Stimulated activated CD8-positive, alpha-beta memory T cell treated with anti-CD3 and anti-CD28 coated beads, Interleukin-12 subunit alpha, Interleukin-12 subunit beta, amount 100 ng/mL, for 1 hour (primary cell): ENCODE results near the gene PLD2.

Source experiments
- DNase-seq: peaks from one replicate; pipeline ENCODE4 v3.0.0-alpha.2; 2020; ENCODE audit warnings: low read depth

Gene PLD2, protein sequence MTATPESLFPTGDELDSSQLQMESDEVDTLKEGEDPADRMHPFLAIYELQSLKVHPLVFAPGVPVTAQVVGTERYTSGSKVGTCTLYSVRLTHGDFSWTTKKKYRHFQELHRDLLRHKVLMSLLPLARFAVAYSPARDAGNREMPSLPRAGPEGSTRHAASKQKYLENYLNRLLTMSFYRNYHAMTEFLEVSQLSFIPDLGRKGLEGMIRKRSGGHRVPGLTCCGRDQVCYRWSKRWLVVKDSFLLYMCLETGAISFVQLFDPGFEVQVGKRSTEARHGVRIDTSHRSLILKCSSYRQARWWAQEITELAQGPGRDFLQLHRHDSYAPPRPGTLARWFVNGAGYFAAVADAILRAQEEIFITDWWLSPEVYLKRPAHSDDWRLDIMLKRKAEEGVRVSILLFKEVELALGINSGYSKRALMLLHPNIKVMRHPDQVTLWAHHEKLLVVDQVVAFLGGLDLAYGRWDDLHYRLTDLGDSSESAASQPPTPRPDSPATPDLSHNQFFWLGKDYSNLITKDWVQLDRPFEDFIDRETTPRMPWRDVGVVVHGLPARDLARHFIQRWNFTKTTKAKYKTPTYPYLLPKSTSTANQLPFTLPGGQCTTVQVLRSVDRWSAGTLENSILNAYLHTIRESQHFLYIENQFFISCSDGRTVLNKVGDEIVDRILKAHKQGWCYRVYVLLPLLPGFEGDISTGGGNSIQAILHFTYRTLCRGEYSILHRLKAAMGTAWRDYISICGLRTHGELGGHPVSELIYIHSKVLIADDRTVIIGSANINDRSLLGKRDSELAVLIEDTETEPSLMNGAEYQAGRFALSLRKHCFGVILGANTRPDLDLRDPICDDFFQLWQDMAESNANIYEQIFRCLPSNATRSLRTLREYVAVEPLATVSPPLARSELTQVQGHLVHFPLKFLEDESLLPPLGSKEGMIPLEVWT

GRCh38 chr17:4806777-4807604, at the start of gene PLD2:
PLD2 (plus strand) TSS chr17:4807152; CDS start chr17:4807773, 621 bp downstream.
- peak; percentile 71 for DNase-seq

GRCh38 chr17:4759776-4760236, 47.1 kb upstream of the PLD2 start:
- DNase-seq = no peak

DNA sequence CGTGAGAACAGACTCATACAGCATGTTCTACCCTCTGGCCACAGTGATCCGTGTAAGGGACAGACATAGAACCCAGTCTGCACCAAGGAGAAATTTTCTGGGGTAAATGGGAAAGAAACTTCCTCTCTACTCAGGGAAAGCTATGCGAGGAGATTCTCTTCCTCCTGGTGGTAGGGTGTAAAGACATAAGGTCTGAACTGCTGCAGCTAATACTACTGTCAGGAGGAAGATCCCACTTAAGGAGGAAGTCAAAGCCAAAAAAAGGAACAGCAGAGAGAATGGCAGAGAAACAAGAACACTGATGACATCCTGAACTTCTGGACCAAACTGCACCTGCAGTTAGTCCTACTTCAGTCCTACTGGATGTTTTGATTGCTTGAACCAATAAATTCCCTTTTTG, 42.4 kb upstream of the PLD2 start:
- no peak for DNase-seq

GRCh38 chr17:4766201-4766600, 40.8 kb upstream of the PLD2 start:
- DNase-seq = no peak

DNA sequence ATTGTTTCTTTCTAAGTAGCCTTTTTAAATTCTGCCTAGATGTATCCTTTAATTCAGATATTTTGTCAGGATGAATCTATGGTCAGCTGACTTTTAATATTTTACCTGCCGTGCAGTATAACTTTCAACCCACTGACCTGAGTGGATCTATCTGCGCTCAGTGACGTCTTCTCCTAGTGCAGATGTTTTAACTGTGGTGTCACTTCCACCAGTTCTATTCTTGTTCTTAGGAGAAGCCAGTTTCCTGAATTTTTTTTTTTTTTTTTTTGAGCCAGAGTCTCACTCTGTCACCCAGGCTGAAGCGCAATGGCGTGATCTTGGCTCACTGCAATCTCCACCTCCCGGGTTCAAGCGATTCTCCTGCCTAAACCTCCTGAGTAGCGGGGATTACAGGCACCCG, 40.2 kb upstream of the PLD2 start:
- DNase-seq = no peak

DNA sequence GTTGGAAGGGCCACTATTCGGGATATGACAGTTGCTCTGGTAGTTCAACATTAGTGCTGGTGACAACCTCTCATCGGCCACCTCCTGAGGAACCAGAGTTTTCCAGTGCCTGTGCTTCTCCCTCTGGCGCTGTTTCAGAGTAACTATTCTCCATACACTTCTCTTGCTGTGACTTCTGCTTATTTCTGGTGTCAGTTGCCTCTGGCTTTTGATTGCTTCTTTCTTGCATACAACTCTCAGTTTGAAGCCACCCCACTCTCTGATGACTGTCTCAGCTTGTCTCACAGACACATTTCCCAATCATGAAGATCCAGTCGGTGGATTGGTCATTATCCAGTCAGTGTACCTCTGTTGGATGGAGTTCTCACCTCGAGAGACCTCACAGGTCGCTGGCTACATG, 38.7 kb upstream of the PLD2 start:
- DNase-seq = no peak

DNA sequence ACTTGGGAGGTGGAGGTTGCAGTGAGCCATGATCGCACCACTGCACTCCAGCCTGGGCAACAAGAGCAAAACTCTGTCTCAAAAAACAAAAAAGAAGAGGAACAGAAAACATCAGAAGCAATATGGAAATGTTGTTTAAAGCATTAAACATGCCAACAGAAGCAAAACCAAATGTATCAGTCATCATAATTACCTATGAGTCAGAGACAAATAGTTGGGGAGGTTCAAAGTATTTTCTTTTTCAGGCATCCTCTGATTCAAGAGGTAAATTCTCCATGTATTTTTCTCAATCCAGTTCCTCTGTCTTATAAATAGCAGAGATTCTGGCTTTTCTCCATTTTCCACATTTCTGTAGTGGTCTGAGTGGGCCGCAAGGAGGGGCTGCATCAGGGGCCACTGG, 37.3 kb upstream of the PLD2 start:
- no peak for DNase-seq

GRCh38 chr17:4771519-4772234, 35.3 kb upstream of the PLD2 start, which contains the start of gene TM4SF5:
TM4SF5 (plus strand) TSS chr17:4771886; CDS start chr17:4771923, 37 bp downstream.
- DNase-seq = no peak

DNA sequence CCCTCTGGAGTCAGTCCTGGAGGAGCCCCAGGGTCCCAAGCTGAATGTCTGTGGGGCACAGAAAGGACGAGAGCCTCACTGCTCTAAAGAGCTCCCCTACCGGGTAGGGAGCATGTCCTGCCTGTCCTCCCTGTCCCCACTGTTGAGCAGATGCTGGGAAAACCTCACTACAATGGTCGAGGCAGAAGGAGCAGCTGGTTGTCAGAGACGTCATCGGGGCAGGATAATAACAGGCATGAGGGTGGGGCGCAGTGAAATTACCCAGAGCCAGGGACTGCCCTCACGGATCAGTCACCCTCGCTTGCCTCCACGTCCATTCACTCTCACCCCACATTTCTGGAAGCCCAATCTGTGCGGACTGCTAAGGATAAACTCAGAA, 34.7 kb upstream of the PLD2 start:
- no peak for DNase-seq

DNA sequence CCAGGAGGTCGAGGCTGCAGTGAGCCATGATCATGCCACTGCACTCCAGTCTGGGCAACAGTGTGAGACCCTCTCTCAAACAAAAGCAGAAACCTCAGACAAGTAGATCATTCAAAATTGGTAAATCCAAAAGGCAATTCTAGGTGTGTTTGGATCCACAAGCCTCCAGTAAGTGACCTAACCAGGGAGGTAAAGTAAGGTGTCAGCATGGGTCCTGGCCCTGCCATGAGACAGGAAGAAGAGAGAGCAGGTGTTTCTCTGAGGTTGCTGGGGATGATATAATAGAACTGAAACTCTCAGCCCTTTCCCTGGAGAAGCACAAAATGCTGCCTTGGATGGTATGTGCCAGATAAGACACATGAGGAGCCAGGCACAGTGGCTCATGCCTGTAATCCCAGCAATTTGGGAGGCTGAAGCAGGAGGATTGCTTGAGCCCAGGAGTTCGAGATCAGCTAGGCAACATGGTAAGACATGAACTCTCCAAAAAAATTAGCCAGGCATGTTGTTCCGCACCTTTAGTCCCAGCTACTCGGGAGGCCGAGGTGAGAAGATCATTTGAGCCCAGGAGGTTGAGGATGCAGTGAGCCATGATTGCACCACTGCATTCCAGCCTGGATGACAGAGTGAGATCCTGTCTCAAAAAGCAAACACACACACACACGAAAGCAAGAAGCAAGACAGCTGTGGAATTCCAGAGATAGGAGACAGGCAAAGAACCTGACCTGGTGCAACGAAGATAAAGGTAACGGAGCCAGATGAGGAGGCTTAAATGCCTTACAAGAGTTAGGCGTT, 28.8 kb upstream of the PLD2 start:
- no peak for DNase-seq

GRCh38 chr17:4780325-4780955, 26.5 kb upstream of the PLD2 start:
- no peak for DNase-seq

- DNase-seq = no peak
Measured at GRCh38 chr17:4782652-4783051, 24.3 kb upstream of the PLD2 start.

GRCh38 chr17:4785311-4786105, 21.4 kb upstream of the PLD2 start:
- DNase-seq = no peak

DNA sequence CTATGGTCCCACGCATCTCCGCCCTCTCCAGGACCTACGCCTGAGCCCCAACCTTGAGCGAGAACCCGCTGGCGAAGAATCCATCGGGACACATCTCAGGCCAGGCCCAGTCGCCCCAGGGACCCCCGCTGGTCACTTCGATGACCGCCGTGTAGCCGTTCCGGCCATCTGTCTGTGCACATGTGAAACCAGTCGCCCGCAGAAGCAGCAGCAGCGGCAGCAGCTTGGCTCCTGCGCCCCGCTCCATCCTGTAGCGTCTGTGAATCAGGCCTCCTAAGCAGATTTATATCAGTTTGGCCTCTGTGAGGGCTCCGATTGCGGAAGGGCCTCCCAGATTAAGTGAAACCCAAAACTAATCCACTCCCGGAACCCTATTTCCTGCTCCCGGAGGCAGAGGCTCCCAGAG, 20.8 kb upstream of the PLD2 start, which contains the start of gene VMO1:
VMO1 (minus strand) TSS at position 259 of the 406 bp plus-strand sequence; CDS start at position 247, 12 bp downstream.
- no peak for DNase-seq

DNA sequence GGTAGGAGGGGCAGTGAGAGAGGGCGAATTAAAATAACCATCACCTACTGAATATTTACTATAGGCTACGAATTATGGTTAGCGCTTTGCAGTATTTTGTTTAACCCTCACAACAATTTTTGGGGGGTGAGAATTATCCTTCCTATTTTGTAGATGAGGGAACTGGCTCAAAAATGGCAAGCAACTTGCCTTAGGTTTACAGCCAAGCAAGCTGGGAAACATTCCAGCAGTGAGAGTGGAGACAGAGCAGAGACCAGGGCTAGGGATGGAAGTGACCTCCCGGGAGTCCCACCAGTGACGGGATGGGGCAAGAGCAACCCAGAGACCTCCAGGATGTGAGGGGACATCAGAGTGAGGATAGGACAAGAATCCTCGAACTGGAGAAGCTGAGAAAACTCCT, 20.4 kb upstream of the PLD2 start:
- no peak for DNase-seq

GRCh38 chr17:4788159-4788806, 18.7 kb upstream of the PLD2 start:
- DNase-seq = no peak

GRCh38 chr17:4788807-4789700, 17.9 kb upstream of the PLD2 start, which contains the start of gene GLTPD2:
GLTPD2 (plus strand) TSS chr17:4788964; CDS start chr17:4789012, 48 bp downstream.
- no peak for DNase-seq

DNA sequence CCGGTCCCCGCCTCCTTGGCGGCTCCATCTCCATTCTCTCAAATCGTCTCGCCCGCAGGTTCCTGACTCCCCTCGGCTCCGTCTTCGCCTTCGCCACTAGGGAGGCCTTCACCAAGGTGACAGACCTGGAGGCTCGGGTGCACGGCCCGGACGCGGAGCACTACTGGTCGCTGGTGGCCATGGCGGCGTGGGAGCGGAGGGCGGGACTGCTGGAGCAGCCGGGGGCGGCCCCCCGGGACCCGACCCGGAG, 17.3 kb upstream of the PLD2 start:
- no peak for DNase-seq
